ENCODE measurements around the gene HECW1.

HECW1 gene

DNA sequence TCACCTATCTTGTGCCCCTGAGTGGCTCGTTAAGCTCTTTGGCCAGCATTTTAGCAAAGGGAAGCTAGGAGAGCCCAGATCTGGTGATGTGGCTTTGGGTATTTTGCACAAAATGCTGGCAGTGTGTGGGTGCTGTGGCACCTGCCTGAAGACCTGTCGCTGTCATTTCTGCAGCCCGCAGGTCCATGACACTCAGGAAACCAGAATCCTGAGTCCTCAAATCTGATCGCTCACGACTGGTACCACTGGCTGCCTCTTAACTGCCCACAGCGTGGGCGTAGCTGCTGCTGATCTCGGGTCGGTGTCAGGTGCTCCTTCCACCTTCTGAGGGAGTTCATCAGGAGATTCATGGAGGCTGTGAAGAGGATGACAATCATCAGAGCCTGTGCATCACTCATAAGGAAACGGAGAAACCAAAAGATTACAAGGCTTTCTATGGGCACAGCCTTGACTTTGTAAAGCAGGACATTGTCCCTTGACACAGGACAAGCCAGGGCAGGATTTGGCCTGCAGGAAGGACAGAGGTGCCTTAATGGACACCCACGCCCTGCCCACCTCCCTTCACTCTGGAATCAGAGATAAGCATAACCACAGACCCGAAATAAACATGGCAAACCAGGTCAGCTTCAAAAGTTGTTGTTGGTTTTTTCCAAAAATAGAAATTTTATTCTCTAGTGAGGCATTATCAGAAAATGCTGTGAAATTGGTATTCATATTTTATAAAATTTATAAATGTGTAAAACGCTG, 399.5 kb downstream of the HECW1 start:
- DNase-seq (ENCODE audit: low read depth), result no peak
- TF ChIP-seq, protein P1, sequence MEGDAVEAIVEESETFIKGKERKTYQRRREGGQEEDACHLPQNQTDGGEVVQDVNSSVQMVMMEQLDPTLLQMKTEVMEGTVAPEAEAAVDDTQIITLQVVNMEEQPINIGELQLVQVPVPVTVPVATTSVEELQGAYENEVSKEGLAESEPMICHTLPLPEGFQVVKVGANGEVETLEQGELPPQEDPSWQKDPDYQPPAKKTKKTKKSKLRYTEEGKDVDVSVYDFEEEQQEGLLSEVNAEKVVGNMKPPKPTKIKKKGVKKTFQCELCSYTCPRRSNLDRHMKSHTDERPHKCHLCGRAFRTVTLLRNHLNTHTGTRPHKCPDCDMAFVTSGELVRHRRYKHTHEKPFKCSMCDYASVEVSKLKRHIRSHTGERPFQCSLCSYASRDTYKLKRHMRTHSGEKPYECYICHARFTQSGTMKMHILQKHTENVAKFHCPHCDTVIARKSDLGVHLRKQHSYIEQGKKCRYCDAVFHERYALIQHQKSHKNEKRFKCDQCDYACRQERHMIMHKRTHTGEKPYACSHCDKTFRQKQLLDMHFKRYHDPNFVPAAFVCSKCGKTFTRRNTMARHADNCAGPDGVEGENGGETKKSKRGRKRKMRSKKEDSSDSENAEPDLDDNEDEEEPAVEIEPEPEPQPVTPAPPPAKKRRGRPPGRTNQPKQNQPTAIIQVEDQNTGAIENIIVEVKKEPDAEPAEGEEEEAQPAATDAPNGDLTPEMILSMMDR (IDR thresholded peaks at IDR 0.05; ENCODE audit: control insufficient read depth, extremely low read depth, insufficient read depth), result no peak
- H3K4me3 ChIP-seq (ENCODE audit: low read depth, low read length), result no peak overlapping the region

DNA sequence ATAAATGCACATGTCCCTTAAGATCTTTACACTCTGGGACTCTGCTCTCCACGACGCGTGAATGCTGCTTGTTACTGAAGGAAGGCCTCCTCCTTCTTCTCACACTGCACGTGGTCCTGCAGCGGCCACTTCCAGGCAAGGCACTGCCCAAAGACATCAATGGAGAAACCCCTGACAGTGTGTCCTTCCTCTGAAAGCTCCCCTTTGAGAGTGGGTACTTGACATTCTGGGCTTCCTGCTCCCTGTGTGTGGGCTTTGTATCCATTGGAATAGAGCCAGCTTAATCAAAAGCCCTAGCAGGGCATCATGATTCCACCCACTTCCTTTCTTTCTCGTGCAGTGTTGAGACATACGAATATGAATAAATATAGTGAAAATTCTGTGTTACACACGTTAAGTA, 400.8 kb downstream of the HECW1 start:
- H3K4me3 ChIP-seq (ENCODE audit: low read depth, low read length), result no peak overlapping the region

DNA sequence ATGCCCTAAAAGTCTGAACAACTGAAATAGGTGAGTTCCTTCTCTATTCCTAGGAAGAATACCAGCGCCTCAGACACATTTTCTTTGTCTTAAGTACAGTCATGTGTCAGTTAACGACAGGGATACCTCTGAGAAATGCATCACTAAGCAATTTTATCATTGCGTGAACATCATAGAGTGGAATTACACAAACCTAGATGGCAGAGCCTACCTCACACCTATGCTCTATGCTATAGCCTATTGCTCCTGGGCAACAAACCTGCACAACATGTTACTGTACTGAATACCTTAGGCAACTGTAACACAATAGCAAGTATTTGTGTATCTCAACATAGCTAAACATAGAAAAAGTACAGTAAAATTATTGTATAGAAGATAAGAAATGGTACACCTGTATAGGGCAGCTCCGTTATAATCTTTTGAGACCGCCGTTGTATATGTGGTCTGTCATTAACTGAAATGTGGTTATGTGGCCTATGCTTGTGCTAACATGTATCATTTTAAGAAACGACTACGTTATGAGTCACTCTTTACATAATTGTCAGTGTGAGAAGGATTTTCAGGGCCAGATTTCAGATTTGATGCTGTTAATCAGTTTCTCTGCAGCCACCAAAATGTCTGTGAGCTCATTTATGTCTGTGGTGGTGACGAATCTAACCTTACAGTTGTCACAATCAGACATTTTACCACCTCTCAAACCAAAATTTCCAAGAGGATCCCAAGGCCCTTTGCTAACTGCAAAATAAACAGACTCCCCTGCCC, 404.3 kb downstream of the HECW1 start:
- TF ChIP-seq, protein P1 (IDR thresholded peaks at IDR 0.05; ENCODE audit: control insufficient read depth, extremely low read depth, insufficient read depth), result no peak
- no peak overlapping the region for H3K4me3 ChIP-seq (ENCODE audit: low read depth, low read length)
- no peak for DNase-seq (ENCODE audit: low read depth)

More for the DNA sequence above, 400.8 kb downstream of the HECW1 start:
- DNase-seq (ENCODE audit: low read depth), result no peak
- TF ChIP-seq, protein P1 (IDR thresholded peaks at IDR 0.05; ENCODE audit: control insufficient read depth, extremely low read depth, insufficient read depth), result no peak

DNA sequence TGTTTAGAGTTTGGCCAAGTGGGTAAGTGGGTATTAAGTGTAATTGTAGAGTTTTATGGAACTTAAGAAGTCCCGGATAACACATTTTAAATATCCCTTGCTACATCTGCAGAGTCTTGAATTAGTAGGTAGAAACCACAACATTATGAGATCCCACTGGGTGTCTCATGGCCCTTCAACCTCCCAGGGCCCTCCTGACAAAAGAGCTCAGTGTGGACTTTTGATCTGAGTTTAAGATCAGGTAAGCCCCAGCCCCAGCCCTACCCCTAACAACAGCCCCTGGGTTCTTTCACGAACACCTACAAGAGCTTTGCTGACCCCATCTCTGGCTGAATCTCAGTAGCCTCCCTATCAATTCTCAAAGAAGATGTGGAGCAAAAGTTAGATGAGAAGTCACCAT, 405.0 kb downstream of the HECW1 start:
- TF ChIP-seq, protein P1 (IDR thresholded peaks at IDR 0.05; ENCODE audit: control insufficient read depth, extremely low read depth, insufficient read depth), result no peak
- no peak for DNase-seq (ENCODE audit: low read depth)
- no peak overlapping the region for H3K4me3 ChIP-seq (ENCODE audit: low read depth, low read length)

DNA sequence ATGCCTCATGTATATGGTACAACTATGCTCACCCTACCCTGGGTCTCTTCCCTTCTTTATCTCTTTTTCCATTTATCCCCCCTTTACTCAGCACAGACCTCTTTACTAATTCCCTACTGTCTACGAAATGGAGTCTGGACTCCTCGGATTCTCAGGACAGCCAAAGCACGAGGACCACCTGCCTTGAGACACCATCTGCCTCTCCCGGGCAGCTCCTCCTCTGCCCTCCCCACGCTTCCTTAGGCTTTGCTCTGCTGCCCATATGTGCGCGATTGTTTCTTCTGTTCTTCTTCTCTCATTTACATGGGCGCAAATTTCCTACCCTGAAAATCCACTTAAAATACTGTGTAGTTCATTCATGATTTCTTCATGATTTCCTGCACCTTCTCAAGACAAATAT, 407.8 kb downstream of the HECW1 start:
- DNase-seq (ENCODE audit: low read depth), result no peak
- TF ChIP-seq, protein P1 (IDR thresholded peaks at IDR 0.05; ENCODE audit: control insufficient read depth, extremely low read depth, insufficient read depth), result no peak

DNA sequence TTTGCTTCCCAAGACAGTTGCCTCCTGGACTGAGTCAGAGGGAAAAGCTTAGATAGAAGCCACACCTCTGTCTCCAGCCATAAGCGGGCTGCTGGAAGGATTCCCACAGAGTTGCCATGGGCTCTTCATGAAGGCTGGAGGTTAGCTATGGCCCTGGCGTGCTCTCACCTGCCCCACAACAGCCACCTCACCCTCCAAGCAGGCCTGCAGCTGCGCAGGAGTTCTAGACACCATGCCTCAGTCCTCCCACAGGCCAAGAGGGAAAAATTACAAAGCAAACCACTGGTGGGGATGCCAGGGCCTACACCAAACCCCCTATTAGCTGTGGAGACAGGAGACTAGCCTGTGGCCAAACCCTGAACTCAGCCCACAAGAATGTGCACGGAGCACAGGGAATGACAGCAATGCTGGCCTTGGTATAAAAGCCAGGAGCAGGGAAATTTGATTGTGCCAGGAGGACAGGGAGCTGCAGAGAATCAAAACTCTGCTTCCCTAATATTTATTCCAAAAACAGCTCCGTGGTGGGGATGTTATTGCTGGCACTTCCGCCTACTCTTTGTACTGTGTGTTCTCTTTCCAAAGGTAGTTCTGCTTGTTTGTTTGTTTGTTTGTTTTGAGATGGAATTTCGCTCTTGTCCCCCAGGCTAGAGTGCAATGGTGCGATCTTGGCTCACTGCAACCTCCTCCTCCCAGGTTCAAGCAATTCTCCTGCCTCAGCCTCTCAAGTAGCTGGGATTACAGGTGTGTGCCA, 410.1 kb downstream of the HECW1 start:
- TF ChIP-seq, protein P1 (IDR thresholded peaks at IDR 0.05; ENCODE audit: control insufficient read depth, extremely low read depth, insufficient read depth), result no peak
- DNase-seq (ENCODE audit: low read depth), result no peak
- no peak overlapping the region for H3K4me3 ChIP-seq (ENCODE audit: low read depth, low read length)

More for the DNA sequence above, 407.8 kb downstream of the HECW1 start:
- H3K4me3 ChIP-seq (ENCODE audit: low read depth, low read length), result no peak overlapping the region

All from LNCaP clone FGC (cell line).